GM12891 (cell line): Measurements from ENCODE around the gene HDAC4.

Experiments
- DNase-seq: peaks from one replicate; pipeline ENCODE4 v3.0.0; 2011; ENCODE audit warnings: low spot score; ENCODE audit not compliant: insufficient read length
- FAIRE-seq: peaks from 2 replicates; lab custom pipeline; 2011; peaks lifted over from hg19 to GRCh38; lab: Jason Lieb, UNC
- PAX5 ChIP-seq: IDR thresholded peaks from 2 replicates; pipeline ENCODE4 v1.6.1; 2011; ENCODE audit warnings: low read length, moderate library complexity, mild to moderate bottlenecking; ENCODE audit not compliant: insufficient read depth, severe bottlenecking
- POLR2A ChIP-seq: IDR thresholded peaks from 2 replicates; pipeline ENCODE4 v1.6.1; 2011; ENCODE audit warnings: low read depth, low read length, control low read depth
- POLR2AphosphoS5 ChIP-seq: IDR thresholded peaks from 2 replicates; pipeline ENCODE4 v1.6.1; 2011; ENCODE audit warnings: low read depth, low read length, control low read depth
- POU2F2 ChIP-seq: IDR thresholded peaks from 2 replicates; pipeline ENCODE4 v1.6.1; 2011; ENCODE audit warnings: low read depth, mild to moderate bottlenecking, control low read depth, low read length, moderate library complexity
- SPI1 ChIP-seq: IDR thresholded peaks from 2 replicates; pipeline ENCODE4 v1.6.1; 2011; ENCODE audit warnings: low read depth, low read length, control low read depth
- TAF1 ChIP-seq: IDR thresholded peaks from 2 replicates; pipeline ENCODE4 v1.6.1; 2011; ENCODE audit warnings: low read depth, low read length, control low read depth

HDAC4 gene

GRCh38 chr2:239244625-239245024 lies 156.2 kb downstream of the HDAC4 start:
- DNase-seq (no peak), FAIRE-seq (no peak)
- TF ChIP-seq POLR2AphosphoS5 (no peak), TAF1 (no peak), POLR2A (no peak), POU2F2 (no peak)

GRCh38 chr2:239241431-239241960 lies 159.3 kb downstream of the HDAC4 start:
- FAIRE-seq (no peak), DNase-seq (no peak)
- TF ChIP-seq POU2F2 (no peak), TAF1 (no peak), POLR2A (no peak), PAX5 (no peak), POLR2AphosphoS5 (no peak), SPI1 (no peak)

- DNase-seq (no peak), FAIRE-seq (no peak)
- TF ChIP-seq TAF1: no peak
- peak; percentile 31; the same call in 1 of the 2 replicates for TF ChIP-seq SPI1
- TF ChIP-seq POLR2A: no peak
- TF ChIP-seq PAX5: no peak
- no peak for TF ChIP-seq POU2F2
These were observed 160.4 kb downstream of the HDAC4 start for GRCh38 chr2:239240414-239240881.

- TF ChIP-seq SPI1 (no peak), POLR2A (no peak), POLR2AphosphoS5 (no peak), PAX5 (no peak), POU2F2 (no peak), TAF1 (no peak)
- DNase-seq: no peak
- FAIRE-seq: no peak
These were observed 161.0 kb downstream of the HDAC4 start for GRCh38 chr2:239239607-239240413.

GRCh38 chr2:239238839-239239606 lies 161.8 kb downstream of the HDAC4 start:
- TF ChIP-seq PAX5 (no peak), POLR2A (no peak), TAF1 (no peak), POU2F2 (no peak), SPI1 (no peak), POLR2AphosphoS5 (no peak)
- FAIRE-seq: no peak
- no peak for DNase-seq

- no peak for TF ChIP-seq PAX5
- no peak for TF ChIP-seq POU2F2
- TF ChIP-seq TAF1: no peak
- no peak for TF ChIP-seq SPI1
- no peak for TF ChIP-seq POLR2AphosphoS5
- FAIRE-seq (no peak), DNase-seq (no peak)
These were observed 162.4 kb downstream of the HDAC4 start for GRCh38 chr2:239238381-239238780.

GRCh38 chr2:239236808-239237205 lies 164.0 kb downstream of the HDAC4 start:
- TF ChIP-seq SPI1 (no peak), POU2F2 (no peak), TAF1 (no peak), POLR2A (no peak), POLR2AphosphoS5 (no peak), PAX5 (no peak)
- DNase-seq: no peak
- FAIRE-seq: no peak

- FAIRE-seq (no peak), DNase-seq (no peak)
- TF ChIP-seq SPI1 (no peak), POLR2AphosphoS5 (no peak), POLR2A (no peak), POU2F2 (no peak), TAF1 (no peak), PAX5 (no peak)
These were observed 164.6 kb downstream of the HDAC4 start for GRCh38 chr2:239236043-239236807.
